Colonic mucosa (tissue), 4 donors: ENCODE data around the gene ANO2. TPM values are rescaled to one million over a fixed set of nuclear protein-coding genes. Genes with fewer than 3 reads are reported as not detected.
A peak's percentile ranks its signal among the peaks of the same experiment; 100 is the strongest.

Source experiments
- DNase-seq: peaks from one replicate; pipeline ENCODE4 v3.0.0-alpha.2; 2020
- H3K27ac ChIP-seq: fragments of 200-600 bp; one replicate; pipeline ENCODE4 v1.8.0; 2021
- H3K27me3 ChIP-seq: fragments of 200-600 bp; one replicate; pipeline ENCODE4 v1.8.0; 2021
- H3K36me3 ChIP-seq: fragments of 200-600 bp; one replicate; pipeline ENCODE4 v1.8.0; 2021
- H3K4me1 ChIP-seq: fragments of 200-600 bp; one replicate; pipeline ENCODE4 v1.8.0; 2021; ENCODE audit warnings: mild to moderate bottlenecking
- H3K4me3 ChIP-seq: fragments of 200-600 bp; one replicate; pipeline ENCODE4 v1.8.0; 2021
- H3K9ac ChIP-seq, 2 donors: one replicate each; pipeline ENCODE4 v1.7.0; 2013; ENCODE audit warnings: control low read depth in 2 of 2, low read depth in 2 of 2, low read length in 2 of 2
- H3K9me3 ChIP-seq: fragments of 200-600 bp; one replicate; pipeline ENCODE4 v1.8.0; 2021
- CTCF ChIP-seq: fragments of 200-600 bp; IDR thresholded peaks from one replicate; pipeline ENCODE4 v1.8.0; 2022; ENCODE audit warnings: antibody characterized with exemption, mild to moderate bottlenecking
- intact Hi-C: fragments of 100-400 bp; cut with DNase I; formaldehyde crosslinking; loops from one replicate; pipeline ENCODE4 v1.14.1; 2022
- total RNA-seq, 2 donors: library from RNA; stranded (reverse); fragmentation: NEBNext Ultra II Directional in 1 of 2; extraction: Animal tissue kit (Norgen Biotek cat#: 25700) in 1 of 2; gene quantifications; one replicate each; pipeline ENCODE4 v1.2.1, GENCODE V29; 2021
- donor health status: healthy.
- donor health status: DM: no; HTN: no; CAD: no.
- donor health status: DM: no; HTN: no; CAD: no.

ANO2 gene
- total RNA-seq, 2 donors from 2014 or later, result 1.1 to 2.2 TPM

- H3K4me3 ChIP-seq, result no peak overlapping the region
- intact Hi-C loops, result loop anchor here (5.0 kb wide), 1 partner anchor 297 kb away; no protein-coding TSS in a partner anchor
- no peaks in the 10 kb centered on the region for H3K27me3 ChIP-seq
- H3K9me3 ChIP-seq, result no peaks in the 10 kb centered on the region
- TF ChIP-seq CTCF, result no peak
- no peak overlapping the region for H3K27ac ChIP-seq
- DNase-seq, result no peak
- H3K4me1 ChIP-seq, result no peaks in the 10 kb centered on the region
- H3K9ac ChIP-seq, result no peak overlapping the region
- H3K36me3 ChIP-seq, result no peaks in the 10 kb centered on the region
Measured at GRCh38 chr12:5985471-5985870, 40.4 kb upstream of the ANO2 start.

- Histone ChIP-seq H3K9me3 (no peaks in the 10 kb centered on the region), H3K27ac (no peak overlapping the region)
- intact Hi-C loops, result loop anchor here (5.0 kb wide), 1 partner anchor 297 kb away; no protein-coding TSS in a partner anchor
Measured at GRCh38 chr12:5984873-5985272, 39.8 kb upstream of the ANO2 start.

GRCh38 chr12:5982106-5982505 lies 37.0 kb upstream of the ANO2 start:
- intact Hi-C loops, result no loop called here
- TF ChIP-seq CTCF, result no peak
- H3K4me3 ChIP-seq, result no peak overlapping the region

More at GRCh38 chr12:5984873-5985272, 39.8 kb upstream of the ANO2 start:
- Histone ChIP-seq H3K4me3 (no peak overlapping the region), H3K36me3 (no peaks in the 10 kb centered on the region), H3K9ac (no peak overlapping the region), H3K27me3 (no peaks in the 10 kb centered on the region), H3K4me1 (no peaks in the 10 kb centered on the region)
- TF ChIP-seq CTCF, result no peak
- no peak for DNase-seq

GRCh38 chr12:5977556-5977955 lies 32.5 kb upstream of the ANO2 start:
- Histone ChIP-seq H3K27ac (no peak overlapping the region), H3K9me3 (no peaks in the 10 kb centered on the region), H3K4me1 (no peaks in the 10 kb centered on the region), H3K27me3 (no peaks in the 10 kb centered on the region), H3K4me3 (no peak overlapping the region), H3K36me3 (no peaks in the 10 kb centered on the region), H3K9ac (no peak overlapping the region)
- intact Hi-C loops, result no loop called here
- no peak for DNase-seq
- TF ChIP-seq CTCF, result no peak

More at GRCh38 chr12:5982106-5982505, 37.0 kb upstream of the ANO2 start:
- Histone ChIP-seq H3K27me3 (no peaks in the 10 kb centered on the region), H3K27ac (no peak overlapping the region), H3K36me3 (no peaks in the 10 kb centered on the region), H3K4me1 (no peaks in the 10 kb centered on the region), H3K9ac (no peak overlapping the region), H3K9me3 (no peaks in the 10 kb centered on the region)
- DNase-seq, result no peak

GRCh38 chr12:5976711-5977110 lies 31.7 kb upstream of the ANO2 start:
- Histone ChIP-seq H3K4me1 (no peaks in the 10 kb centered on the region), H3K9ac (no peak overlapping the region), H3K4me3 (no peak overlapping the region), H3K27ac (no peak overlapping the region), H3K27me3 (no peaks in the 10 kb centered on the region), H3K9me3 (no peaks in the 10 kb centered on the region), H3K36me3 (no peaks in the 10 kb centered on the region)
- no peak for DNase-seq
- no peak for TF ChIP-seq CTCF
- intact Hi-C loops, result no loop called here

GRCh38 chr12:5976196-5976595 lies 31.1 kb upstream of the ANO2 start:
- H3K9me3 ChIP-seq, result no peaks in the 10 kb centered on the region
- peak; percentile 11 for DNase-seq
- intact Hi-C loops, result no loop called here
- H3K9ac ChIP-seq, result no peak overlapping the region
- no peaks in the 10 kb centered on the region for H3K36me3 ChIP-seq
- H3K4me1 ChIP-seq, result no peaks in the 10 kb centered on the region
- H3K4me3 ChIP-seq, result no peak overlapping the region
- H3K27ac ChIP-seq, result no peak overlapping the region
- H3K27me3 ChIP-seq, result no peaks in the 10 kb centered on the region
- no peak for TF ChIP-seq CTCF
